GM12891 (cell line): ENCODE data around the gene POLD1.

ENCODE experiments used
- DNase-seq: peaks from one replicate; pipeline ENCODE4 v3.0.0; 2011; ENCODE audit warnings: low spot score; ENCODE audit not compliant: insufficient read length
- FAIRE-seq: peaks from 2 replicates; lab custom pipeline; 2011; peaks lifted over from hg19 to GRCh38; lab: Jason Lieb, UNC
- PAX5 ChIP-seq: IDR thresholded peaks from 2 replicates; pipeline ENCODE4 v1.6.1; 2011; ENCODE audit warnings: low read length, moderate library complexity, mild to moderate bottlenecking; ENCODE audit not compliant: insufficient read depth, severe bottlenecking
- POLR2A ChIP-seq: IDR thresholded peaks from 2 replicates; pipeline ENCODE4 v1.6.1; 2011; ENCODE audit warnings: low read depth, low read length, control low read depth
- POLR2AphosphoS5 ChIP-seq: IDR thresholded peaks from 2 replicates; pipeline ENCODE4 v1.6.1; 2011; ENCODE audit warnings: low read depth, low read length, control low read depth
- POU2F2 ChIP-seq: IDR thresholded peaks from 2 replicates; pipeline ENCODE4 v1.6.1; 2011; ENCODE audit warnings: low read depth, mild to moderate bottlenecking, control low read depth, low read length, moderate library complexity
- SPI1 ChIP-seq: IDR thresholded peaks from 2 replicates; pipeline ENCODE4 v1.6.1; 2011; ENCODE audit warnings: low read depth, low read length, control low read depth
- TAF1 ChIP-seq: IDR thresholded peaks from 2 replicates; pipeline ENCODE4 v1.6.1; 2011; ENCODE audit warnings: low read depth, low read length, control low read depth

POLD1 gene

GRCh38 chr19:50453243-50453642 is 69.1 kb downstream of the POLD1 start:
- TF ChIP-seq SPI1 (no peak), POLR2A (no peak), PAX5 (no peak), POU2F2 (no peak)
- FAIRE-seq (no peak), DNase-seq (no peak)

- TF ChIP-seq POLR2AphosphoS5 (no peak), PAX5 (no peak)
- FAIRE-seq = no peak
Measured at GRCh38 chr19:50455992-50456391, 71.8 kb downstream of the POLD1 start.

GRCh38 chr19:50457300-50457699 is 73.2 kb downstream of the POLD1 start:
- FAIRE-seq (no peak), DNase-seq (no peak)
- TF ChIP-seq SPI1 (no peak), POLR2AphosphoS5 (no peak), POLR2A (no peak), PAX5 (no peak), POU2F2 (no peak), TAF1 (no peak)

More at GRCh38 chr19:50455992-50456391, 71.8 kb downstream of the POLD1 start:
- DNase-seq = no peak

GRCh38 chr19:50458396-50459066 is 74.4 kb downstream of the POLD1 start:
- DNase-seq (no peak), FAIRE-seq (no peak)
- TF ChIP-seq POLR2A = no peak
- TF ChIP-seq SPI1 = no peak
- TF ChIP-seq POLR2AphosphoS5 = no peak
- TF ChIP-seq PAX5 = no peak
- no peak for TF ChIP-seq POU2F2
- no peak for TF ChIP-seq TAF1

GRCh38 chr19:50459067-50459456 is 74.9 kb downstream of the POLD1 start:
- FAIRE-seq (no peak), DNase-seq (no peak)
- no peak for TF ChIP-seq PAX5
- no peak for TF ChIP-seq POLR2A
- TF ChIP-seq SPI1 = no peak
- no peak for TF ChIP-seq POU2F2
- no peak for TF ChIP-seq TAF1
- no peak for TF ChIP-seq POLR2AphosphoS5

GRCh38 chr19:50459638-50460037 is 75.5 kb downstream of the POLD1 start:
- FAIRE-seq (no peak), DNase-seq (no peak)
- TF ChIP-seq POLR2A (no peak), SPI1 (0 out of 2 replicates have a peak, but pooled peaks have one; percentile 36), POU2F2 (no peak)

GRCh38 chr19:50460161-50460765 is 76.1 kb downstream of the POLD1 start:
- DNase-seq = peak; percentile 84
- peak; percentile 78 for FAIRE-seq
- TF ChIP-seq POLR2AphosphoS5 (no peak), SPI1 (0 out of 2 replicates have a peak, but pooled peaks have one; percentile 1)

GRCh38 chr19:50461066-50461875 is 77.1 kb downstream of the POLD1 start:
- peak; percentile 85 for DNase-seq
- no peak for TF ChIP-seq POLR2AphosphoS5
- TF ChIP-seq POLR2A = no peak
- no peak for TF ChIP-seq POU2F2
- TF ChIP-seq PAX5 = no peak
- TF ChIP-seq TAF1 = no peak
- no peak for TF ChIP-seq SPI1
- peak; percentile 95 for FAIRE-seq

GRCh38 chr19:50462970-50463369 is 78.8 kb downstream of the POLD1 start:
- TF ChIP-seq TAF1 = no peak
- TF ChIP-seq SPI1 = no peak
- TF ChIP-seq POLR2AphosphoS5 = no peak
- TF ChIP-seq POLR2A = no peak
- FAIRE-seq = no peak
- no peak for DNase-seq

GRCh38 chr19:50464348-50464747 is 80.2 kb downstream of the POLD1 start:
- DNase-seq (no peak), FAIRE-seq (no peak)
- TF ChIP-seq POLR2A (no peak), SPI1 (no peak), TAF1 (no peak), POU2F2 (no peak), POLR2AphosphoS5 (no peak), PAX5 (no peak)
